HG02870 (cell line): ENCODE results near the gene FAM240A.
"Not testable (repeated sequence)": the region's sequence is repeated elsewhere in the genome, so short reads cannot be mapped to it uniquely, and the experiment has no call there.

ENCODE experiments used
- ATAC-seq: cut with Tn5 transposase; IDR thresholded peaks from one replicate; pipeline ENCODE4 v1.9.1; 2021; ENCODE audit warnings: mild to moderate bottlenecking, moderate library complexity; ENCODE audit not compliant: unreplicated experiment

FAM240A gene

DNA sequence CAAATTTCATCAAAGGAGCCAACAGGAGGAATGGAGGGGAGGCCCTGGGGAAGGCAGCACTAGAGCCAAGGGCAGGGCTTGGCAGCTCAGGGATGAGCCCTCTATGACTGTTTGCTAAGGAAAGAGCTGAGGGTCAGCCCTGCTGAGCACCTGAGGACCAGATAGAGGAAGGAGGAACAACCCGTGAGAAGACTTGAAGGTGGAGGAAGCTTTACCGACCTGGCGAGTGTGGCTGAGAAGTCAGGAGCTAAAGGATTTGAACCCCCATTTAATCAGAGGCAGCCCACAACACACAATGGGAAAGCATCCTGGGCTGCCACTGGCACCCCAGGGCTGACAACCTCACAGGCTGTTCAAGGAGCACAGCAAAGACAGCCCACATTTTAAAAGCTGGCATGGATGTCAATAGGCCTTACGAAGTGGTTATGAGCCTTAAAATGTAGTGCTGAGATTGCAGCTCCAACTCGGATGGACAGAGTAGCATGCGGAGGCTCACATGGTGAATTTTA is 25.5 kb upstream of the FAM240A start:
- no peak for ATAC-seq

DNA sequence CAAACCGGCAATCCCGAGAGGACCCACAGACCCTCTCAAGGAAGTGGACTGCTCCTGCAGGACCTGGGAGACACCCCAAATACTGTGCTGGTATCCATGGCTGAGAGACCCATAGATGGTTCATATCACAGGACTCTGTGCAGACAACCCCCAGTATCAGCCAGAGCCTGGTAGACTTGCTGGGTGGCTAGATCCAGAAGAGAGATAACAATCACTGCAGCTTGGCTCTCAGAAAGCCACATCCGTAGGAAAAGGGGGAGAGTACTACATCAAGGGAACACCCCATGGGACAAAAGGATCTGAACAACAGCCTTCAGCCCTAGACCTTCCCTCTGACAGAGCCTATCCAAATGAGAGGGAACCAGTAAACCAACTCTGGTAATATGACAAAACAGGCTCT is 25.1 kb upstream of the FAM240A start:
- not testable (repeated sequence) for ATAC-seq

DNA sequence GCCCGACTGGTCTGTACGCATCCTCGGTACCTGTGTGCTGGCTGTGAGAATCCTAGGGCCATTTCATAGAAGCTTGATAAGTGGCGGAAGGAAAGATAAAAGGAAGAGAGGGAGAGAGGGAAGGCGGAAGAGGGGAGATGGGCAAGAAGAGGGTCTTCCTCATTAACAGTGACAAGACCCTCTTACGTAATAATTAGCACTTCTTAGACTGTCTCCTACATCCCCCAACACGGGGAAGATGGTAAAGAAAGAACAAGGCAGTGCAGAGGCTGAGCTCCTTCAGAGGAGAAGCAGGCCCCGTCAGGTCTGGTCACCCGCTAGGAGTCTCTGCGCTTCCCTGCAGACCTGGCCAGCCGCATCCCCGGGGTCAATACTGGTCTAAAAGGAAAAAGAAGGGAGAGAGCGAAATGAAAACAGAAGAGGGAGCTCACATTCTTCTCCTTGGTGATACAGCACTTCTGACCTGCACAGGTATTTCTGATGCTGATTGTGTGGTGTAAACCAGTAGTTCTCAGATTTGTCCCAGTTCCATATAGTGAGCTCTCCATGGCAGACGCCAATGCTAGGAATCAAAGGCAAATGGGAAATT is 19.0 kb upstream of the FAM240A start:
- no peak for ATAC-seq

DNA sequence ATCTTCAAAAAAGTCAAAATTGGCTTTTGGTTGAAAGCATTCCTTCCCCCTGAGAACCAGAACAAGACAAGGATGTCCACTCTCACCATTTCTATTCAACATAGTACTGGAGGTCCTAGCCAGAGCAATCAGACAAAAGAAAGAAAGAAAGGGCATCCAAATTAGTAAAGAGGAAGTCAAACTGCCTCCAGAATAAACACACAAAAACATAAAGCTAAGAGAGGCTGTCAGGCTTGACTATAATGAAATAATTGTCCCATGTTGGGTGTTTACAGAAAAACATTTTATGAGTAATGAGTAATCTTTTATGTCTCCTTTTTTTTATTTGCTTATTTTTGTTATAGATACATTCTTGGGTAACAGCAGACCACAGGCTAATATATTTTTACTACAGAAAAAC is 18.3 kb upstream of the FAM240A start:
- ATAC-seq = no peak

DNA sequence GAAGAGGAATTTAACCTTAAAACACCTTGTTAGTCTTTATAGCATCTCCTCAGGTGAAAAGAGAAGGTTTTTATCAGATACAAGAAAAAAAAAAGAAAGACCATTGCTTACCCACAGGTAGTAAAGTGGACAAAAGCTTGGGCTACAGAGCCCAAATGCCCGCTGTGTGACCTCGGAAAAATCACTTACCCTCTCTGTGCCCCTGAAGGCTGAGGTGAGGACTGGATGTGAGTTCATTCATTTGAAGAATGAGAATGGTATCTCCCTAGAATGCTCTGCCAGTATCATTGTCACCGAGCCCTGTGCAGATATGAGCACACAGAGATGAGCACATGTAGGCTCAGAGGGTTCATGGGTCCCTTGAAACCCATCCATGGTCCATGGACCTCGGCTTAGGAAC is 17.6 kb upstream of the FAM240A start:
- no peak for ATAC-seq

DNA sequence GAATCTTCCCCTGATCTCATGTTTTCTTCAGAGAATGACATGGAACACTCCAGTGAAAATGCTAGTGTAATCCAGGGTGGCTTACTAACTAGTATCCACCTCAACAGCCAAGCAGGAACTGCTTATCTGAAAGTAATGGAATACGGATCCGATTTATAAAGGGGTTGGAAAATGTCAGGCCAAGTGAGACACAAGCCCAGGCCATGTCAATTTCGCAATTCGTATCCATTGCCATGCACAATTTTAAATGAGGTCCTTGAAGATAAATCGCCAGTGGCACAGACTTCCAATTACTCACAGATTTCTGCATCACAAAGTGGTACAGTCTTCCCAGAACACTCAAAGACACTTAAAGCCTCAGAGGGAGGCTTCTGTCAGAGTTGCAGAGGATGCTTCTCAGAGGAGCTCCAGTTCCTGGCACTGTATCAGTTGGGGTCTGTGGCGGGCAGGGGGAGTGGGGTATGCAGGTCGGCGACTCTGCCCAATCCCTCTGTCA is 16.5 kb upstream of the FAM240A start:
- no peak for ATAC-seq

DNA sequence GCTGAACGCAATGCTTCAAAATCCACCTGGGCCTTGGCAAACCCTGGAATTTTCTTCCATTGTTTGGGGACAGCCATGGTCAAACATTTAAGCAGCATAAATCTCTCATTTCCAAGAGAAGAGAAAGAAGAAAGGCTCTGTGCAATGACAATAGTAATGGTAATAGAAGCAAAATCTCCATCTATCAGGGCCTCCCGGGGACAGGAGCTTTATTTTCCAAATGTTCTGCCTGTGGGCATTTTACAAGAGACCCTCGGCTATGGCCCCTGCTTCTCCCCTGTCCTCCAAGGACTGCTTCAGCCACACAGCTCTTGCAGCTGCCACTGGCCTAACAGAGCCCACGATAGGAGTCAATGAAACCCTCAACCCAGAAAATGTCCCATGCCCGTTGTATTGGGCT is 12.7 kb upstream of the FAM240A start:
- ATAC-seq = no peak

DNA sequence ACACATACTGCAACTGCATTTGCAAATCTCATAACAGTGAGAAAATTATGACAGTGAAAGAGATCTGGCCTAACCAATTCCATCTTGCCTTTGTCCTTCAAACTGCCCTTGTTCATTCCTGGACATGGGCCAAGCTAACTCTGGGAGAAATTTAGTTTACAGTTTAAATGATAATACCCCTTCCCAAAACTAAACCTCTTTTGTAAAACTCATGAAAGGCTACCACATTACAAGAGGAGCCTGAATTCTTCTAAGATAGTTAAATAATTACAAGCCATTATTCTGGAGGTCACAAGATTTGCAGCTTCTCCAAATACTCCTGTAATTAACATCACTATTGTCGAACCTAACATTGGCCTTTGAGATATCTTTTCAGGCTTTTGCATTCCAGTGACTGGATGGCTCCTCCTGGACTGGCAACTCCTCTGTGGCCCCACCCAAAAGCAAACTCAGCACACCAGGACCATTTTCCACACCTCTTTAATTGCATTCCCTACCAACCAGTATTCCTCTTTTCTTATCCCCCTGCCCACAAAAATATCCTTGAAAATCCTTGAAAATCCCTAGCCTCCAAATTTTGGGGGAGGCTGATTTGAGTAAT is 8.8 kb upstream of the FAM240A start:
- ATAC-seq = no peak

DNA sequence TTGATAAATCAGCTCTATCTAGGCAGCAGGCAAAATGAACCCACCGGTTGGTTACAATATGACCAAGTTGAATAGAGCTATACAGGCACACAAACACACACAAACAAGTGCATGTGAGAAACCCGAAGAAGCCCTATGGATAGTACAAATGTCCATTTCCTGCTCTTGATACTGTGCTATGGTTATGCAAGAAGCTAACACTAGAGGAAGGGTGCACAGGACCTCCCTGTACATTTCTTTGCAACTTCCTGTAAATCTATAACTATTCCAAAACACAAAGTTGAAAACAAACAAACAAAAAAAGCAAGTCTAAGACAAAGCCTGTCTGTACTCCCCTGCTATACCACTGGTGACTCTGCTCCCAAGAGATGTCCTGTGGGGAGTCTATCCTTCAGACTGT is 8.2 kb upstream of the FAM240A start:
- no peak for ATAC-seq

DNA sequence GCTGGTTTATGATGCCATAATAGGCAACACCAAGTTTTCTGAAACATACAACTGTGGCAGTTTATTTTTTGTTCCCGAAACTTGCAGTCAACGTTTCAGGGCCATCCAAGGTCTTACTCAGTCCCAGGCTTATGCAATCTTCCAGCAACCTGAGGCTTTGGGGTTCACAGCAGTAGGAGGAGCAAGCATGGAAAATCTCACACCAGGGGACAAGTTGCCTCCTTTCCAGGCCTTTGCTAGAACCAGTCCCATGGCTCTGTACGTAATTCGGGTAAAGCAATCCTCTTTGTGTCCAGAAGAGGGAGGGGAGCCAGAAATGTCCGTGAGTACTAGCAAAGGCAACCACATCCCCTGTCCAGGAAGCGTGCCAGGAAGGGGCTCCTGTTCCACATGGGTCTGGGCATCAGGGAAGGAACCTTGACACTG is 4.7 kb upstream of the FAM240A start:
- no peak for ATAC-seq

DNA sequence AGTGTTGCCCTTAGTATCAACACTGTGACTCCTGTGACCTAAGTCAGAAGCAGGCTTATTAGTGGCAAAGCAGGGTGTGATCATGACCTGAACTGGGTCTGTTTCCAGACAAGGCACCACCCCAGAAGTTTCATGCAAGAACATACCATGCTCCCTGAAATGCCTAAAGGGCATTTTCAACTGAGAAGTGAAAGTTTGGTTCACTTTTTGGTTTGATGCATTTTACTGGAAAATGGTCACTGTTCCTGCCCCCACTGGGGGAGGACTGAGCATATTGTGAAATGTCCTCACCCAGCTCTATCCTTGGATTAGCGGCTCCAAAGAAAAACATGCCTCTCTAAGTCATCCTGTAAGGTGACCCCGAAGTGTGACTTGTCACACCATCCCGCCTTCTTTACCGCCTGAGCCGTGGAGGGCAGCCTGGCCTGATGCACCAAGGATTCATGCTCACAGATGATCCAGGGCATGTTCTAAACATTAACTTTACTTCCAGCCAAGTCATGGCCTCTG is 3.1 kb upstream of the FAM240A start:
- no peak for ATAC-seq

DNA sequence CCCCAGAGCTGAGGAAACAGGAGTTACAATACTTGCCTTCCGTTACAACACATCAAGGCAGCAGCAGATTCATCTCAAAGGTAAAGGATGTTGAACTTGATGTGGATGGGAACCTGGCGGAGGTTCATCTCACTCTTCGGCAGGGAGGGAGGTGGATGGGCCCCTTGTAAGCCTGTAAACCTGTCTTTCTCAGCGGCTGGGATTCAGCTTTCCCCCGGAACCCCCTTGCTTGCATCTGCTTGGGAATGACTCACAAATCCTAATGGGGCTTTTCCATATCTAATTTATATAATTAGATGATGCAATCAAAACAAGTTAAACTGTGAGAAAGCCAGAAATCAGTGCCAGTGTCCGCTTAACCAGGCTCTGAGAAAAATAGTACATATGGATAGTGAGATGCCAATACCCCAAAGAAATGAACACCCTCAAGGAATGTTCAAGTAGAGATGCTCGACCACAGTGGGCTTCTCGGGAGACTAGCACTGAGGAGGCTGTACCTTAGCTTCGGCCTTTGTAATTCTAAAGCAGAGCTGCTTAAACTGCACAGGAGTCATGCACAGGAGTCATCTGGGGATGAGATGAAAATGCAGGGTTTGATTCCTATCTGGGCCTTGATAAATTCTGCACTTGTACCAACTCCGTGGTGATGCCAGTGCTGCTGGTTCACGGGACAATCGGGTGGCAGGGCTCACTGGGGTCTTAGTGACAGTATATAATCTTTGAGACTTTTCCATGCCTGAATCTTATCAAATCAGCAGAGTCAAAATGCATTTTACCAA is 2.2 kb upstream of the FAM240A start:
- no peak for ATAC-seq

DNA sequence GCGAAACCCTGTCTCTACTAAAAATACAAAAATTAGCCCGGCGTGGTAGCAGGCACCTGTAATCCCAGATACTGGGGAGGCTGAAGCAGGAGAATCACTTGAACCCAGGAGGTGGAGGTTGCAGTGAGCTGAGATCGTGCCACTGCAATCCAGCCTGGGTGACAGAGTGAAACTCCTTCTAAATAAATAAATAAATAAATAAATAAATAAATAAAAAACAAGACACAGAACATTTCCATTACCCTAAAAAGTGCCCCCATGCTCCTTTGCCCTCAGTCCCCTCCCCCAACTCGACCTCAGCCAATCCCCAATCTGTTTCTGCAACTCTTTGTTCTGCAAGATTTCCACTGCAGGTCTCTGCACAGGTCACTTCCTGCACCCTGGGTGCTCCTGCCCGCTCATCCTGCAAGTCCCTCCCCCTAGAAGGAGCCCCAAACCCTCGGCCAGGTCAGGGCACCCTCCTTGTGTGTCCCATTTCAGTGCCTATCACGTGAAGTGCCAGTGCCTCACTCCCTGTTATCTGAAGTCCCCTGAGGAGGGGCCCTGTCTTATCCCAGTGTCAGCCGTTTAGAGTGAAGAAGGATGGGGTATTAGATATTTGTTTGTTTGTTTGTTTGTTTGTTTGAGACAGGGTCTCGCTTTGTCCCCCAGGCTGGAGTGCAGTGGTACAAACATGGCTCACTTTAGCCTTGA is 1.1 kb downstream of the FAM240A start:
- ATAC-seq = no peak

DNA sequence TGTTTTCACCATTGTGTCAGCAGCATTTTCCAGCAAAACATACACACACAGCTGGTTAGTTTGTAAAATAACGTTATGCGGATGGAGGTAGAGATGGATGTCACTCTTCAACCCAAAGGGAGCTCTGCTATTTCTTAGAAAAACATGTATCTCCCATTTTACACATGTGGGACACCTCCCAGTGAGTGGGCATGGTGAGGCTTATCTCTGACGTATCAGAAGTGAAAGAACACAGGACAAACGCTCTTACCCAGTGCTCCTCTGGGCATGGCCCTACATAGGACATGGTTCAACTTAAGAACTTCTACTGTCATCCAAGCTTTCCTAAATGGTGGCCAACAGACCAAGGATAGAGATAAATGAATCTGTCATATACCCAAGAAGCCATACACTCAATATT is 2.1 kb downstream of the FAM240A start:
- ATAC-seq = no peak

DNA sequence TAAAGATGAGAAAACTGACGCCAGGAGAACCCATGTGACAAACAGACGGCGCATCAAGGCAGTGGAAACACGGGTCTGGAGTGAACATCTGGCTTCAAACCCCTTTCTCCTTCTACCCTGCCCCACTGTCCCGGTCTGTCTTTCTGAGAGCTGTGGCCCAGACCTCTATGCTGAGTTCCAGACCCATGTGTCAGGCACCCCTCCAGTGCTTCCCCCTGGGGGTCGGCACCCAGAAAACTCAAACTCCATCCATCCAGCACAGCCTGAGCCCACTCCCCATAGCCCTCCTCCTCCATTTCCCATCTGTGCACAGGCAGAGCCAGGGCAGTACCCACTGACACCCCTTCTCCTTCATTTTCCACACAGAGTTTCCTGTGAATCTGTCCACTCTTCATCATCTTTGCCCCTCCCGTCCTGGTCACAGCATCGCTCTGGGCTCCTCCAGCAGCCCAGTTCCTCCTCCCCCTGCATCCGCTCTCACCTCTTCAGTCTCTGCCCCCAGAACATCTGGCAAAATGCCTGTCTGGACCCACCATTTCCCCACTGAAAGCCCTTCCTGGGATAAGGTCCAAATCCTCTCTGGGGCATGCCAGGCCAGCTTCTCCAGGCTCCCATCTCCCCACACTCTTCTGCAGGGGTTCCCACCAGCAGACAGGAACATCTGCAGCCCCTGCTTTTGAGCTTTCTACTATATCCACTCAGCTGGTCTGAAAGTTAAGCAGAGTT is 2.9 kb downstream of the FAM240A start:
- no peak for ATAC-seq

DNA sequence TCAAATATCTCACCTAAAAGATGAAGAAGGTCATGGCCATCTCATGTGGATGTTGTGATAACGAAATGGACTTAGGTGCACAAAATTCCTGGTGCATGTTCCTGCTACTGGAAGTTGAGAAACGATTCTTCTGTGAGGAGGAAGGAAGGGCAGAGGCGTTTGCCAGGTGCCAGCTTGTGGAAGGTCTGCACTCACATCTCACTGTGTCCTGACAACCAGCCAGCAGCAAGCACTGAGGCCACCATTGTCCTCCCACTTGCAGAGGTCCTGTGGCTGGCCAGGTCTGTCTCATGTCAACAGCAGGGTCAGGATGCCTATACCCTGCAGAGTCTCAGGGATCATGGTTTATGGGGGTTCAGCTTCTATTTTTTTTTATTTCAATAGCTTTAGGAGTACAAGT is 3.7 kb downstream of the FAM240A start:
- no peak for ATAC-seq

DNA sequence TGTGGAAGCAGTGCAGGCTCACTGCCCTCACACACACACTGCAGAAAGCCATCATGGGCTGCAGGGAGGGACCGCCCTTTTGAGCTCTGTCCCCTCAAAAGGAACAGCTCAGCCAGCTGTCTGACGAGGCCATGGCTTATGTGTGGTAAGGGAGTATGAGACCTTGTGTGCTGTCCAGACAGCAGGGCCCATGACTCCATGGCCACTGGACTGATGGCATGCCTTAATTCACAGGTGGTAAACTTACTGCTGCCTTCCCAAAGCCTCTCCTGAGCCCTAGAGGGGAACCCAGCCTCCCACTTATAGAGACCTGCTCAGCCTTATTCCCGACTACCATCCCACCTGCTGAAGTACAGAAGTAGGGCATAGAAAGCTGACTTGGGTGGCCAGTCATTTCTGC is 5.6 kb downstream of the FAM240A start:
- ATAC-seq = no peak

DNA sequence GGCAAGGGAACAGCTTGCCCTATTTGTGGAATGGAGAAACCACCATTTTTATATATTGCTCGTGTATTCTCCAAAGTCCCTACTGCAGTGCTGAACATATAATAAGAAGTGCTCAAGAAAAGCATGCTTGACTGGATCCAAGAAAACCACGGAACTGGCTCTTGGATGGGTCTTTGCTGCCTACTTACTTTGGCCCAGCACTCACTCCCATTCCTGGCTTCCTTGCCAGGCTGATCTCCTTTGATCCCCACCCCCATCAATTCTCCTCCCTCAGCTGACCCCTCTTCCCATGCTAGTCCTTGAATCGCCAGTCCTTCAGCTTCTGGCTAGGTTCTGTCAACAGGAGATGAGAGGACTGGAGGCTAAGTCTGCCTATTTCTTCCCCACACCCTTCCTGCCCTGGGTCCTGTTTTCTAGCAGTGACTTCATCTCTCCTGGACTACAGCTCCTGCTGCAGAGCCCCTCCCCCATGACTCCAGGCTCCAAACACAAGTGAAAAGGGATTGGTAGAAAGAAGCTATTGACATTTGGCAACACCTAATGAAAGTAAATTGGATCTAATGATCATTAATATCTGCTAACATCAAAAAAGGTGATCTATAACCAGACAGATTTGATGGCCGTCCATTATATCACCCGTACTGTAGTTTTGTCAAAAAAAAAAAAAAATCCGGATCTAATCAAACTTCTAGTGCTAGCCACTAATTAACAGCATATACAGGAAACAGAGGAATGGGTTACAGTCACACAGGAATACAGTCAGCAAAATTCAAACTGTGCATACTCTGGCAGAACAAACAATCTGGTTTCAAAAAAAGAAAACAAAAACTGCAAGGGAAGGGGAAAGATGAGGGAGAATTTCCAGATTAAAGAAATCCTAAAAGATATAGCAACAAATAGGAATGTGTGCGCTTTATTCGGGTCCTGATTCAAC is 7.8 kb downstream of the FAM240A start:
- ATAC-seq = no peak

DNA sequence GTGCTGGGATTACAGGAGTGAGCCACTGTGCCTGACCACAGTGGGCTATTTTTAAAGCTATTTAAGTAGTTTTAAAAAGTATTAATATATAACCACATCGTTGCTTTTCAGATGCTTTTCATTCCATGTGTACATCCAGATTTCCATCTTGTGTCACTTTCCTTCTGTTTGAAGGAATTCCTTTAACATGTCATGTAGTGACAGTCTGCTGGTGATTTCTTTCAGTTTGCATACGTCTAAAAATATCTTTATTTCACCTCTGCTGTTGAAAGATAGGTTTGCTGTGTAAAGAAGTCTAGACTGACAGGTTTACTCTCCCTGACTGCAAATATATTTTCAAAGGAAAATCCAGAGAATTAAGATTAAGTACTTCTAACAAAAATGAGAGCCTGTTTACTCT is 12.2 kb downstream of the FAM240A start:
- ATAC-seq = no peak
